Right lobe of liver (tissue), 6 donors: ENCODE data around the gene MYO5C. TPM values are rescaled to one million over a fixed set of nuclear protein-coding genes. Genes with fewer than 3 reads are reported as not detected.
A peak's percentile ranks its signal among the peaks of the same experiment; 100 is the strongest.
"Not testable (repeated sequence)": the region's sequence is repeated elsewhere in the genome, so short reads cannot be mapped to it uniquely, and the experiment has no call there.

ENCODE experiments used
- ATAC-seq, 4 donors: fragments of 200-7000 bp; cut with Tn5 transposase; one replicate each; pipeline ENCODE4 v1.9.1; 2020; ENCODE audit warnings: mild to moderate bottlenecking in 4 of 4, moderate library complexity in 4 of 4
- DNase-seq, 3 donors: peaks; one replicate each; pipeline ENCODE4 v3.0.0-alpha.2; 2020
- H3K27ac ChIP-seq, 3 donors: fragments of 200-600 bp; one replicate each; pipeline ENCODE4 v1.8.0; 2022
- H3K27me3 ChIP-seq, 2 donors: fragments of 200-600 bp; one replicate each; pipeline ENCODE4 v1.8.0; 2022
- H3K36me3 ChIP-seq, 4 donors: fragments of 200-600 bp; sonication (generic) in 1 of 4; one replicate each; pipeline versions ENCODE4 v1.5.1 to v1.8.0; 2017 to 2022; ENCODE audit warnings: control low read depth in 1 of 4
- H3K4me1 ChIP-seq, 4 donors: fragments of 200-600 bp; sonication (generic) in 1 of 4; one replicate each; pipeline versions ENCODE4 v1.5.1 to v1.8.0; 2017 to 2022; ENCODE audit warnings: control low read depth in 1 of 4
- H3K4me3 ChIP-seq, 3 donors: fragments of 200-600 bp; one replicate each; pipeline ENCODE4 v1.8.0; 2022
- H3K9me3 ChIP-seq, 4 donors: fragments of 200-600 bp; sonication (generic) in 1 of 4; one replicate each; pipeline versions ENCODE4 v1.5.1 to v1.8.0; 2017 to 2022; ENCODE audit warnings: control low read depth in 1 of 4
- CTCF ChIP-seq, 4 donors: fragments of 200-600 bp in 3 of 4; fragments of 450-650 bp in 1 of 4; IDR thresholded peaks; one replicate each; pipeline versions ENCODE4 v1.5.1 to v1.8.0; 2016 to 2022; ENCODE audit warnings: antibody characterized with exemption in 4 of 4, mild to moderate bottlenecking in 2 of 4
- POLR2A ChIP-seq: fragments of 450-650 bp; IDR thresholded peaks from one replicate; pipeline ENCODE4 v1.6.1; 2017; ENCODE audit warnings: antibody characterized with exemption, mild to moderate bottlenecking
- WGBS: methylation state at CpG from one replicate; pipeline ENCODE4 v1.1.6; 2018; ENCODE audit warnings: low coverage, low lambda C conversion rate; ENCODE audit not compliant: insufficient coverage; ENCODE audit errors: missing lambda C conversion rate; 5-methylcytosine and 5-hydroxymethylcytosine counted together
- intact Hi-C, 2 donors: fragments of 100-400 bp; cut with DNase I; formaldehyde crosslinking; loops; one replicate each; pipeline versions ENCODE4 v1.11.2 to v1.14.1; 2022
- total RNA-seq, 6 experiments: library from RNA; depleted of rRNA in 2 of 6; stranded (reverse); fragments of >200 nt in 2 of 6; fragmentation: NEBNext Ultra II Directional in 3 of 6; extraction: Animal tissue kit (Norgen Biotek cat#: 25700) in 3 of 6; gene quantifications; one replicate each; pipeline versions ENCODE4 v1.1.0 to v1.2.4, GENCODE V29; 2016 to 2023
- donor health status: DM: no; HTN: yes; CAD: no.
- donor health status: DM: no; HTN: no; CAD: no.
- donor health status: DM: no; HTN: no; CAD: no.
- donor health status: DM: no; HTN: yes; CAD: no.
- donor health status: DM: no; HTN: yes; CAD: no.

MYO5C gene
- total RNA-seq, 6 experiments from 2014 or later: 5.8 to 10.2 (median 7.1) TPM

- WGBS: 19% methylated on average over 7 of the region's 13 CpGs
- intact Hi-C loops: no loop called here
- Histone ChIP-seq H3K9me3 (no peaks in the 10 kb centered on the region), H3K4me3 (peak overlapping the region in 1 of 3 donors; percentile 36), H3K36me3 (no peaks in the 10 kb centered on the region), H3K27ac (peak overlapping the region; percentile 57 to 84 (median 79)), H3K4me1 (peaks cover 0 to 33% (median 5%) of the 10 kb centered on the region in 4 donors), H3K27me3 (no peaks in the 10 kb centered on the region)
- ATAC-seq (peak; percentile 97 to 98 (median 97)), DNase-seq (peak; percentile 74 to 84 (median 83))
- TF ChIP-seq POLR2A (peak; percentile 40), CTCF (IDR thresholded peaks at IDR 0.05) (no peak)
These were observed 7.3 kb downstream of the MYO5C start for GRCh38 chr15:52288051-52288942.

GRCh38 chr15:52287114-52287513, 8.5 kb downstream of the MYO5C start:
- TF ChIP-seq CTCF (IDR thresholded peaks at IDR 0.05): no peak
- no peak for TF ChIP-seq POLR2A
- DNase-seq: no peak
- intact Hi-C loops: no loop called here
- H3K27ac ChIP-seq: peak overlapping the region in 1 of 3 donors; percentile 79
- 83% methylated on average over 7 of the region's 7 CpGs for WGBS
- peaks cover 0 to 40% (median 5%) of the 10 kb centered on the region in 4 donors for H3K4me1 ChIP-seq
- H3K27me3 ChIP-seq: no peaks in the 10 kb centered on the region
- no peaks in the 10 kb centered on the region for H3K36me3 ChIP-seq
- no peak overlapping the region for H3K4me3 ChIP-seq
- ATAC-seq: no peak
- no peaks in the 10 kb centered on the region for H3K9me3 ChIP-seq

- DNase-seq, ATAC-seq, H3K27ac ChIP-seq, H3K27me3 ChIP-seq, intact Hi-C loops, H3K36me3 ChIP-seq, H3K9me3 ChIP-seq, H3K4me3 ChIP-seq: not testable (repeated sequence)
- H3K4me1 ChIP-seq: peaks cover 0 to 47% (median 5%) of the 10 kb centered on the region in 4 donors
- WGBS: 100% methylated on average over 3 of the region's 34 CpGs
These were observed 9.7 kb downstream of the MYO5C start for GRCh38 chr15:52285941-52286340.

- Histone ChIP-seq H3K9me3 (no peaks in the 10 kb centered on the region), H3K27me3 (no peaks in the 10 kb centered on the region), H3K4me1 (peaks cover 0 to 43% (median 7%) of the 10 kb centered on the region in 4 donors), H3K36me3 (peaks cover 0 to 3% (median 0%) of the 10 kb centered on the region in 4 donors), H3K27ac (no peak overlapping the region), H3K4me3 (no peak overlapping the region)
- ATAC-seq (no peak), DNase-seq (no peak)
- TF ChIP-seq CTCF (IDR thresholded peaks at IDR 0.05) (no peak), POLR2A (no peak)
- 87% methylated on average over 3 of the region's 3 CpGs for WGBS
- intact Hi-C loops: no loop called here
These were observed 11.4 kb downstream of the MYO5C start for GRCh38 chr15:52284164-52284563.

GRCh38 chr15:52283281-52283680, 12.3 kb downstream of the MYO5C start:
- ATAC-seq (peak in 2 of 4 donors; percentile 7 to 24), DNase-seq (peak in 1 of 3 donors; percentile 34)
- H3K4me1 ChIP-seq: peaks cover 0 to 36% (median 5%) of the 10 kb centered on the region in 4 donors
- no peak for TF ChIP-seq CTCF (IDR thresholded peaks at IDR 0.05)
- no peak for TF ChIP-seq POLR2A
- H3K27ac ChIP-seq: no peak overlapping the region
- no peak overlapping the region for H3K4me3 ChIP-seq
- H3K36me3 ChIP-seq: peaks cover 0 to 12% (median 0%) of the 10 kb centered on the region in 4 donors
- H3K9me3 ChIP-seq: no peaks in the 10 kb centered on the region
- no peaks in the 10 kb centered on the region for H3K27me3 ChIP-seq
- intact Hi-C loops: no loop called here
- WGBS: 54% methylated on average over 2 of the region's 6 CpGs
